Measurements from ENCODE around the gene RAB3B.

Gene RAB3B

GRCh38 chr1:51942281-51942680 lies 48.2 kb downstream of the RAB3B start:
- TF ChIP-seq, protein P1, sequence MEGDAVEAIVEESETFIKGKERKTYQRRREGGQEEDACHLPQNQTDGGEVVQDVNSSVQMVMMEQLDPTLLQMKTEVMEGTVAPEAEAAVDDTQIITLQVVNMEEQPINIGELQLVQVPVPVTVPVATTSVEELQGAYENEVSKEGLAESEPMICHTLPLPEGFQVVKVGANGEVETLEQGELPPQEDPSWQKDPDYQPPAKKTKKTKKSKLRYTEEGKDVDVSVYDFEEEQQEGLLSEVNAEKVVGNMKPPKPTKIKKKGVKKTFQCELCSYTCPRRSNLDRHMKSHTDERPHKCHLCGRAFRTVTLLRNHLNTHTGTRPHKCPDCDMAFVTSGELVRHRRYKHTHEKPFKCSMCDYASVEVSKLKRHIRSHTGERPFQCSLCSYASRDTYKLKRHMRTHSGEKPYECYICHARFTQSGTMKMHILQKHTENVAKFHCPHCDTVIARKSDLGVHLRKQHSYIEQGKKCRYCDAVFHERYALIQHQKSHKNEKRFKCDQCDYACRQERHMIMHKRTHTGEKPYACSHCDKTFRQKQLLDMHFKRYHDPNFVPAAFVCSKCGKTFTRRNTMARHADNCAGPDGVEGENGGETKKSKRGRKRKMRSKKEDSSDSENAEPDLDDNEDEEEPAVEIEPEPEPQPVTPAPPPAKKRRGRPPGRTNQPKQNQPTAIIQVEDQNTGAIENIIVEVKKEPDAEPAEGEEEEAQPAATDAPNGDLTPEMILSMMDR (IDR thresholded peaks at IDR 0.05; ENCODE audit: low read depth, low read length) = no peak
- H3K36me3 ChIP-seq = peaks cover 16% of the 10 kb centered on the region

GRCh38 chr1:51941528-51941927 lies 49.0 kb downstream of the RAB3B start:
- no peak overlapping the region for H3K27ac ChIP-seq
- TF ChIP-seq, protein P1 (IDR thresholded peaks at IDR 0.05; ENCODE audit: low read depth, low read length) = no peak
- no peaks in the 10 kb centered on the region for H3K27me3 ChIP-seq (ENCODE audit: insufficient read depth, low read depth, severe bottlenecking)
- H3K4me3 ChIP-seq (ENCODE audit: low read depth, low read length) = no peak overlapping the region
- peaks cover 12% of the 10 kb centered on the region for H3K9me3 ChIP-seq (ENCODE audit: severe bottlenecking)
- peaks cover 20% of the 10 kb centered on the region for H3K36me3 ChIP-seq
- DNase-seq = no peak

More at GRCh38 chr1:51942281-51942680, 48.2 kb downstream of the RAB3B start:
- Histone ChIP-seq H3K9me3 (ENCODE audit: severe bottlenecking) (peaks cover 12% of the 10 kb centered on the region), H3K27me3 (ENCODE audit: insufficient read depth, low read depth, severe bottlenecking) (no peaks in the 10 kb centered on the region), H3K27ac (no peak overlapping the region), H3K4me3 (ENCODE audit: low read depth, low read length) (no peak overlapping the region)
- no peak for DNase-seq

DNA sequence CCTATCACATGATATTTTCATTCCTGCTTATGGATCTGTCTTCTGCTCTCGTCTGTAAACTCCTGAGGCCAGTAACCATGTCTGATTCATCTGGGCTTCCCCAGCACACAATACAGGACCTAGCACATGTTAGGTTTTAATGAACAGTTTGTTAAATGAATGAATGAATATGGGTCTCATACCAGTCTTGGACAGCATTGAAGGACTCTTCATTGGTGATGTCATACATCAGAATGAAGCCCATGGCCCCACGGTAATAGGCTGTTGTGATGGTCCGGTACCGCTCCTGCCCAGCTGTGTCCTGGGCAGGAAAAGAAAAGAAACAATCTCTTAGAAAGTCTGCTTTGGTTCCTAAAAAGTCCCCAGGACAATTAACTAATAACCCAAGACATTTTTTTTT lies 53.4 kb downstream of the RAB3B start:
- TF ChIP-seq, protein P1 (IDR thresholded peaks at IDR 0.05; ENCODE audit: low read depth, low read length) = no peak
- no peak for DNase-seq
- H3K27me3 ChIP-seq (ENCODE audit: insufficient read depth, low read depth, severe bottlenecking) = no peaks in the 10 kb centered on the region
- peaks cover 9% of the 10 kb centered on the region for H3K9me3 ChIP-seq (ENCODE audit: severe bottlenecking)
- no peak overlapping the region for H3K27ac ChIP-seq
- peaks cover 46% of the 10 kb centered on the region for H3K36me3 ChIP-seq
- no peak overlapping the region for H3K4me3 ChIP-seq (ENCODE audit: low read depth, low read length)

GRCh38 chr1:51936531-51936930 lies 54.0 kb downstream of the RAB3B start:
- Histone ChIP-seq H3K27me3 (ENCODE audit: insufficient read depth, low read depth, severe bottlenecking) (no peaks in the 10 kb centered on the region), H3K36me3 (peaks cover 42% of the 10 kb centered on the region), H3K9me3 (ENCODE audit: severe bottlenecking) (peaks cover 4% of the 10 kb centered on the region), H3K27ac (no peak overlapping the region), H3K4me3 (ENCODE audit: low read depth, low read length) (no peak overlapping the region)
- TF ChIP-seq, protein P1 (IDR thresholded peaks at IDR 0.05; ENCODE audit: low read depth, low read length) = no peak
- DNase-seq = no peak

DNA sequence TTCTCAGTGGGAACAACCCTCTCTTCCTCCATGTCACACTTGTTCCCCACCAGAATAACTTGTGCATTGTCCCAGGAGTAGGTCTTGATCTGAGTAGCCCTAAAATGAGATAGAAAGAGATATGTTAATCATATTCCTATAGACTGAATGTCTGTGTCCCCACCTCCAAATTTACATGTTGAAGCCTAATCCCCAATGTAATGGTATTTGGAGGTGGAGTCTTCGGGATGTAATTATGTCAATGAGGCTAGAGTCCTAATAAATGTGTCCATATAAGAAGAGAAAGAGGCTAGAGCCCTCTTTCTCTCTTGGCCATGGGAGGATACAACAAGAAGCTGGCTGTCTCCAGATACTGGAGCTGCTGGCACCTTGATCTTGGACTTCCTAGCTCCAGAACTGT lies 57.2 kb downstream of the RAB3B start:
- Histone ChIP-seq H3K9me3 (ENCODE audit: severe bottlenecking) (no peaks in the 10 kb centered on the region), H3K36me3 (peaks cover 42% of the 10 kb centered on the region), H3K27ac (no peak overlapping the region), H3K4me3 (ENCODE audit: low read depth, low read length) (no peak overlapping the region), H3K27me3 (ENCODE audit: insufficient read depth, low read depth, severe bottlenecking) (no peaks in the 10 kb centered on the region)
- TF ChIP-seq, protein P1 (IDR thresholded peaks at IDR 0.05; ENCODE audit: low read depth, low read length) = no peak
- DNase-seq = no peak

GRCh38 chr1:51930329-51930728 lies 60.2 kb downstream of the RAB3B start:
- Histone ChIP-seq H3K36me3 (peaks cover 29% of the 10 kb centered on the region), H3K4me3 (ENCODE audit: low read depth, low read length) (no peak overlapping the region), H3K27me3 (ENCODE audit: insufficient read depth, low read depth, severe bottlenecking) (no peaks in the 10 kb centered on the region), H3K9me3 (ENCODE audit: severe bottlenecking) (no peaks in the 10 kb centered on the region), H3K27ac (no peak overlapping the region)
- TF ChIP-seq, protein P1 (IDR thresholded peaks at IDR 0.05; ENCODE audit: low read depth, low read length) = no peak
- DNase-seq = no peak
